Liver (tissue), 3 donors: ENCODE measurements around the gene ABHD18.

Source experiments
- CTCF ChIP-seq: fragments of 150-350 bp; IDR thresholded peaks from 2 replicates; pipeline ENCODE4 v1.5.1; 2017; ENCODE audit warnings: improper control_type of control experiment, low read depth, low read length; ENCODE audit not compliant: missing input control
- JUND ChIP-seq, 2 donors: IDR thresholded peaks; 2 replicates each; pipeline ENCODE4 v1.6.1; 2016; ENCODE audit warnings: antibody characterized with exemption in 2 of 2
- MAX ChIP-seq: IDR thresholded peaks from 2 replicates; pipeline ENCODE4 v1.6.1; 2016; ENCODE audit warnings: antibody characterized with exemption
- RAD21 ChIP-seq, 2 donors: IDR thresholded peaks; 2 replicates each; pipeline ENCODE4 v1.6.1; 2016; ENCODE audit warnings: antibody characterized with exemption in 2 of 2, mild to moderate bottlenecking in 2 of 2
- YY1 ChIP-seq: IDR thresholded peaks from 2 replicates; pipeline ENCODE4 v1.6.1; 2016; ENCODE audit warnings: antibody characterized with exemption, mild to moderate bottlenecking
- TF ChIP-seq, protein P1 (sequence below): IDR thresholded peaks from 2 replicates; pipeline ENCODE4 v1.6.1; 2016; ENCODE audit warnings: antibody characterized with exemption, mild to moderate bottlenecking
- TF ChIP-seq, protein P2 (sequence below): IDR thresholded peaks from 2 replicates; pipeline ENCODE4 v1.6.1; 2016; ENCODE audit warnings: antibody characterized with exemption
- TF ChIP-seq, protein P3 (sequence below): IDR thresholded peaks from 2 replicates; pipeline ENCODE4 v1.6.1; 2016; ENCODE audit warnings: antibody characterized with exemption
- donor health status: healthy.
- donor health status: healthy.

GRCh38 chr4:128060699-128061565 is 95.7 kb downstream of the ABHD18 start, which contains the start of gene LARP1B:
- TF ChIP-seq CTCF (no peak), RAD21 (IDR thresholded peaks at IDR 0.05) (no peak), YY1 (peak; percentile 20), MAX (no peak), JUND (IDR thresholded peaks at IDR 0.05) (no peak)
- TF ChIP-seq, protein P1, sequence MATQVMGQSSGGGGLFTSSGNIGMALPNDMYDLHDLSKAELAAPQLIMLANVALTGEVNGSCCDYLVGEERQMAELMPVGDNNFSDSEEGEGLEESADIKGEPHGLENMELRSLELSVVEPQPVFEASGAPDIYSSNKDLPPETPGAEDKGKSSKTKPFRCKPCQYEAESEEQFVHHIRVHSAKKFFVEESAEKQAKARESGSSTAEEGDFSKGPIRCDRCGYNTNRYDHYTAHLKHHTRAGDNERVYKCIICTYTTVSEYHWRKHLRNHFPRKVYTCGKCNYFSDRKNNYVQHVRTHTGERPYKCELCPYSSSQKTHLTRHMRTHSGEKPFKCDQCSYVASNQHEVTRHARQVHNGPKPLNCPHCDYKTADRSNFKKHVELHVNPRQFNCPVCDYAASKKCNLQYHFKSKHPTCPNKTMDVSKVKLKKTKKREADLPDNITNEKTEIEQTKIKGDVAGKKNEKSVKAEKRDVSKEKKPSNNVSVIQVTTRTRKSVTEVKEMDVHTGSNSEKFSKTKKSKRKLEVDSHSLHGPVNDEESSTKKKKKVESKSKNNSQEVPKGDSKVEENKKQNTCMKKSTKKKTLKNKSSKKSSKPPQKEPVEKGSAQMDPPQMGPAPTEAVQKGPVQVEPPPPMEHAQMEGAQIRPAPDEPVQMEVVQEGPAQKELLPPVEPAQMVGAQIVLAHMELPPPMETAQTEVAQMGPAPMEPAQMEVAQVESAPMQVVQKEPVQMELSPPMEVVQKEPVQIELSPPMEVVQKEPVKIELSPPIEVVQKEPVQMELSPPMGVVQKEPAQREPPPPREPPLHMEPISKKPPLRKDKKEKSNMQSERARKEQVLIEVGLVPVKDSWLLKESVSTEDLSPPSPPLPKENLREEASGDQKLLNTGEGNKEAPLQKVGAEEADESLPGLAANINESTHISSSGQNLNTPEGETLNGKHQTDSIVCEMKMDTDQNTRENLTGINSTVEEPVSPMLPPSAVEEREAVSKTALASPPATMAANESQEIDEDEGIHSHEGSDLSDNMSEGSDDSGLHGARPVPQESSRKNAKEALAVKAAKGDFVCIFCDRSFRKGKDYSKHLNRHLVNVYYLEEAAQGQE = peak; percentile 37
- TF ChIP-seq, protein P2, sequence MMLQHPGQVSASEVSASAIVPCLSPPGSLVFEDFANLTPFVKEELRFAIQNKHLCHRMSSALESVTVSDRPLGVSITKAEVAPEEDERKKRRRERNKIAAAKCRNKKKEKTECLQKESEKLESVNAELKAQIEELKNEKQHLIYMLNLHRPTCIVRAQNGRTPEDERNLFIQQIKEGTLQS = no peak
- TF ChIP-seq, protein P3, sequence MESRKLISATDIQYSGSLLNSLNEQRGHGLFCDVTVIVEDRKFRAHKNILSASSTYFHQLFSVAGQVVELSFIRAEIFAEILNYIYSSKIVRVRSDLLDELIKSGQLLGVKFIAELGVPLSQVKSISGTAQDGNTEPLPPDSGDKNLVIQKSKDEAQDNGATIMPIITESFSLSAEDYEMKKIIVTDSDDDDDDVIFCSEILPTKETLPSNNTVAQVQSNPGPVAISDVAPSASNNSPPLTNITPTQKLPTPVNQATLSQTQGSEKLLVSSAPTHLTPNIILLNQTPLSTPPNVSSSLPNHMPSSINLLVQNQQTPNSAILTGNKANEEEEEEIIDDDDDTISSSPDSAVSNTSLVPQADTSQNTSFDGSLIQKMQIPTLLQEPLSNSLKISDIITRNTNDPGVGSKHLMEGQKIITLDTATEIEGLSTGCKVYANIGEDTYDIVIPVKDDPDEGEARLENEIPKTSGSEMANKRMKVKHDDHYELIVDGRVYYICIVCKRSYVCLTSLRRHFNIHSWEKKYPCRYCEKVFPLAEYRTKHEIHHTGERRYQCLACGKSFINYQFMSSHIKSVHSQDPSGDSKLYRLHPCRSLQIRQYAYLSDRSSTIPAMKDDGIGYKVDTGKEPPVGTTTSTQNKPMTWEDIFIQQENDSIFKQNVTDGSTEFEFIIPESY = peak; percentile 86
